ENCODE data around the gene BMP8A.

DNA sequence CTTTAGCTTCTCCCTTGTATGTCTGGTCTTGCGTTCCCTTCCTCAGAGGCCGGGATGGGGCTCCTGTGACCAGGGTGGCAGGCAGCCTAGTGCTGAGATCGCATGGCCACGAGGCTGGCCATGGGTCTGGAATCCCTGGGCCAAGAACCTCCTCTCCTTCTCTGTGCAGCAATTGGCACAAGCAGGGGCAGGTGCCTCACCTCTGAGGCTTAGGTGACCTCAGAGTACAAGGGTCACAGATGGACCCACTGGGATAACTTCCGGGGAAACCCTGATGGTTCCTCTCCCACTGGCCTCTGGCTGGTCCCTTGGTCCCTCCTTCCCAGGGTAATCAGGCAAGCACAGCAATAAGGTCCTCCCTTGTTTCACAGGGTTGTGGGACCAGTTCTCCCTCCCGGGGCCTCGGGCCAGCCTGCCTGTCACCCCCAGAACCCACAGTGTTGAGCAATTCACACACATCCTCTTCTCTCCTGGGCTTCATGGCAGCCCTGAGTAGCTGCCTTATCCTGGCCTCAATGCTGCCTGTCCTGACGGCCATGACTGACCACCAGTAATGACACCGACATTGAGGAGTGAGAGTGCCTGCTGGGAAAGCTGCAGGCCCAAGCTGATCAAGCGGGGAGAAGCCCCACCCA, 38.6 kb downstream of the BMP8A start:
- TF ChIP-seq CTCF (IDR thresholded peaks at IDR 0.05) (no peak), EP300 (IDR thresholded peaks at IDR 0.05) (no peak), POLR2A (IDR thresholded peaks at IDR 0.05) (no peak), POLR2AphosphoS5 (IDR thresholded peaks at IDR 0.05) (no peak)

Data from gastroesophageal sphincter (tissue), 3 donors.